NCI-H460 (cell line): Measurements from ENCODE around the gene EGLN3. TPM values are rescaled to one million over a fixed set of nuclear protein-coding genes. Genes with fewer than 3 reads are reported as not detected.

ENCODE experiments used
- DNase-seq: peaks from one replicate; pipeline ENCODE4 v3.0.0-alpha.2; 2016; ENCODE audit warnings: low read depth; ENCODE audit errors: extremely low read depth
- total RNA-seq: library from RNA; depleted of rRNA; stranded (reverse); fragments of >200 nt; shearing (Covaris generic); gene quantifications from 2 replicates; pipeline ENCODE4 v1.2.3, GENCODE V29; 2014

The EGLN3 gene
- total RNA-seq, 1 experiment from 2014 or later = 11.1 TPM

DNA sequence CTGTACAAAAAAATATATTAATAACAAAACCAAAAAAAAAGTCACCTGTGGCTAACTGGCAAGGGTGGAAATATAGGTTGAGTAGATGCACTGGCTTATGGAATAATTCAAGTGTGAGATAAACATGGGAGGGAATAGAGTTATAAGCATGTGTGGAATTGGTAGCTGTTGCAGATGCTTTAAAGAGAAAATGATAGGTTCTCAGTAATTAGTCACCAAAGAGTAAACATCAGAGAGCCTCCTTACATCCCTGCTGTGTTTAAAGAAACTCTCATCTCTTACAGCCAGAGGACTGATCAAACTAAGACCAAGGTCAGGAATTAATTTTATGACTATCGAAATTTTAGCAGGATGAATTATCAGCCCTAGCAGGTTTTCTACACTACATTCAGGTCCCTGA, 70.5 kb downstream of the EGLN3 start:
- DNase-seq = no peak

DNA sequence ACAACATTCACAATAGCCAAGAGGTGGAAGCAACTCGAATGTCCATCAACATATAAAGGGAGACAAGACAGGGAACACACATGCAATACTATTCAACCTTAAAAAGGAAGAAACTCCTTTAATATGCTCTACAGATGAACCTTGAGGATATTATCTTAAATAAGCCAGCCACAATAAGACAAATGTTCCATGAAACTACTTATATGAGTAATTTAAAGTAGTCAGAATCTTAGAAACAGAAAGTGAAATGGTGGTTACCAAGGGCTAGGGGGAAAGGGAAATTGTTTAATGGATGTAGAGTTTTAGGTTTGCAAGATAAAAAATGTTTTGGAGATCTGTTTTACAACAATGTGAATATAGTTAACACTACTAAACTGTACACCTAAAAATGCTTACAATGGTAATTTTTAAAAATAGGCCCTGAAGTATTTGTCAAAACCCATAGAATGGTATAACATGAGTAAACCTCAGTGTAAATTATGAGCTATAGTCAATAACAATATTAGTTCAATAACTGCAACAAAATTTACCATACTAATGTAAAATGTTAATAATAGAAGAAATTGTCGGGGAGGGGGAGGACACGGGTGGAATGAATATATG, 71.1 kb downstream of the EGLN3 start:
- no peak for DNase-seq

DNA sequence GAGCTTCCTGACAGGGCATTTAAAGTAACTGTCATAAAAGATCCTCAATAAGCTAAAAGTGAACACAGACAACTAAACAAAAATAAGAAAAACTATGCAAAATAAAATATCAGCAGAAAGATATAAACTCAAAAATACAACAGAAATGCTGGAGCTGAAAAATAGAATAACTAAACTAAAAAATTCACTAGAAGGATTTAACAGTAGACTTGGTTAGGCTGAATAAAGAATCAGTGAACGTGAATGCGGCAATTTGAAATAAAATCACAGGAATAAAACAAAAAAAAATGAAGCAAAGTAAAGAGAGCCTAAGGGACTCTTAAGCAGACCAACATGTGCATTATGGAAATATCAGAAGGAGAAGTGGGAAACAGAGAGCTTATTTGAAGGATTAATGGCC, 74.6 kb downstream of the EGLN3 start:
- DNase-seq = no peak
